ENCODE measurements around the gene CCDC190. TPM values are rescaled to one million over a fixed set of nuclear protein-coding genes. Genes with fewer than 3 reads are reported as not detected.

CCDC190 gene
- total RNA-seq, 4 donors from 2014 or later, result 0.07 to 0.76 TPM; not detected in 2

GRCh38 chr1:162855461-162856150 is 5.4 kb downstream of the CCDC190 start:
- Histone ChIP-seq H3K36me3 (no peaks in the 10 kb centered on the region), H3K9me3 (no peaks in the 10 kb centered on the region), H3K4me3 (no peak overlapping the region), H3K27ac (no peak overlapping the region), H3K4me1 (no peaks in the 10 kb centered on the region), H3K27me3 (no peaks in the 10 kb centered on the region)
- no peak for TF ChIP-seq POLR2A (IDR thresholded peaks at IDR 0.05)
- no peak for TF ChIP-seq CTCF (IDR thresholded peaks at IDR 0.05)
- intact Hi-C loops (cut with DNase I; ENCODE audit: low total_unique reads), result no loop called here
- DNase-seq, result no peak

- no peaks in the 10 kb centered on the region for H3K4me1 ChIP-seq
- H3K9me3 ChIP-seq, result no peaks in the 10 kb centered on the region
- TF ChIP-seq CTCF (IDR thresholded peaks at IDR 0.05), result peak; percentile 48 to 70 (median 58)
- no peak for TF ChIP-seq POLR2A (IDR thresholded peaks at IDR 0.05)
- DNase-seq, result peak; percentile 37 to 45
- intact Hi-C loops (cut with DNase I; ENCODE audit: low total_unique reads), result no loop called here
- H3K36me3 ChIP-seq, result no peaks in the 10 kb centered on the region
- H3K27me3 ChIP-seq, result no peaks in the 10 kb centered on the region
- H3K27ac ChIP-seq, result no peak overlapping the region
- no peak overlapping the region for H3K4me3 ChIP-seq
Measured at GRCh38 chr1:162854245-162854882, 6.6 kb downstream of the CCDC190 start.

- intact Hi-C loops (cut with DNase I; ENCODE audit: low total_unique reads), result no loop called here
- Histone ChIP-seq H3K27me3 (no peaks in the 10 kb centered on the region), H3K27ac (no peak overlapping the region), H3K36me3 (no peaks in the 10 kb centered on the region), H3K4me1 (no peaks in the 10 kb centered on the region), H3K9me3 (no peaks in the 10 kb centered on the region), H3K4me3 (no peak overlapping the region)
- TF ChIP-seq POLR2A (IDR thresholded peaks at IDR 0.05) (no peak), CTCF (IDR thresholded peaks at IDR 0.05) (no peak)
- DNase-seq, result no peak
Measured at GRCh38 chr1:162851341-162851740, 9.6 kb downstream of the CCDC190 start.

- no peaks in the 10 kb centered on the region for H3K9me3 ChIP-seq
- H3K27ac ChIP-seq, result no peak overlapping the region
- no peak overlapping the region for H3K4me3 ChIP-seq
- intact Hi-C loops (cut with DNase I; ENCODE audit: low total_unique reads), result no loop called here
- no peaks in the 10 kb centered on the region for H3K4me1 ChIP-seq
- H3K27me3 ChIP-seq, result no peaks in the 10 kb centered on the region
- no peaks in the 10 kb centered on the region for H3K36me3 ChIP-seq
- TF ChIP-seq POLR2A (IDR thresholded peaks at IDR 0.05) (no peak), CTCF (IDR thresholded peaks at IDR 0.05) (no peak)
- DNase-seq, result no peak
Measured at GRCh38 chr1:162849711-162850110, 11.3 kb downstream of the CCDC190 start.

- H3K27ac ChIP-seq, result no peak overlapping the region
- intact Hi-C loops (cut with DNase I; ENCODE audit: low total_unique reads), result no loop called here
- H3K27me3 ChIP-seq, result no peaks in the 10 kb centered on the region
- DNase-seq, result peak; percentile 67 to 78
- no peaks in the 10 kb centered on the region for H3K9me3 ChIP-seq
- no peak overlapping the region for H3K4me3 ChIP-seq
- H3K36me3 ChIP-seq, result no peaks in the 10 kb centered on the region
- no peak for TF ChIP-seq POLR2A (IDR thresholded peaks at IDR 0.05)
- peak; percentile 60 to 90 (median 80) for TF ChIP-seq CTCF (IDR thresholded peaks at IDR 0.05)
- no peaks in the 10 kb centered on the region for H3K4me1 ChIP-seq
Measured at GRCh38 chr1:162847839-162848453, 13.0 kb downstream of the CCDC190 start.
